GM12878 (cell line): ENCODE measurements around the gene RASGRP3. TPM values are rescaled to one million over a fixed set of nuclear protein-coding genes. Genes with fewer than 3 reads are reported as not detected.
A peak's percentile ranks its signal among the peaks of the same experiment; 100 is the strongest.

Experiments
- ATAC-seq: fragments of 200-7000 bp; cut with Tn5 transposase; 3 replicates; pipeline ENCODE4 v1.9.1; 2020; ENCODE audit warnings: mild to moderate bottlenecking, moderate library complexity
- BruUV-seq: library from RNA; stranded (reverse); fragments of 400-500 nt; replicated peaks from 2 replicates; lab custom pipeline; 2021; lab: Mats Ljungman, UMichigan
- CTCF ChIA-PET: fragments of 300-600 bp; sonication (Branson Sonifier 250); formaldehyde crosslinking; extraction: SDS; loops from one replicate; lab custom pipeline; 2021; ENCODE audit warnings: inconsistent platforms; lab: Yijun Ruan, JAX
- POLR2A ChIA-PET: fragments of 350-600 bp; formaldehyde crosslinking; extraction: SDS; loops from one replicate; lab custom pipeline; 2021; ENCODE audit warnings: inconsistent platforms; lab: Charles Lee
- RAD21 ChIA-PET: fragments of 300-600 bp; sonication (Branson Sonifier 250); formaldehyde crosslinking; loops from one replicate; lab custom pipeline; 2023; ENCODE audit warnings: antibody characterized with exemption; ENCODE audit not compliant: unreplicated experiment; lab: Charles Lee
- SMC1A ChIA-PET: fragments of 300-600 bp; sonication (Branson Sonifier 250); formaldehyde crosslinking; loops from one replicate; lab custom pipeline; 2023; ENCODE audit not compliant: unreplicated experiment, uncharacterized antibody; lab: Charles Lee
- DNase-seq: peaks from one replicate; pipeline ENCODE4 v3.0.0-alpha.2; 2011; ENCODE audit warnings: low read depth, low spot score
- FAIRE-seq: peaks from 3 replicates; lab custom pipeline; 2011; peaks lifted over from hg19 to GRCh38; lab: Jason Lieb, UNC
- H2AFZ ChIP-seq: 2 replicates; pipeline ENCODE4 v1.6.0; 2011; ENCODE audit warnings: low read depth, low read length, control low read depth; ENCODE audit not compliant: control insufficient read depth
- H3K27ac ChIP-seq: 2 replicates; pipeline ENCODE4 v1.5.1; 2011; ENCODE audit warnings: control low read depth; ENCODE audit not compliant: control insufficient read depth, insufficient read depth
- H3K27me3 ChIP-seq, 2 experiments: replicated peaks in 1 of 2; 2 replicates each; pipeline versions ENCODE4 v1.6.0 to v1.6.1; 2011; ENCODE audit warnings: low read length in 1 of 2; ENCODE audit not compliant: control insufficient read depth in 2 of 2, insufficient read depth in 2 of 2
- H3K36me3 ChIP-seq, 2 experiments: 2 replicates each; pipeline ENCODE4 v1.5.1; 2011; ENCODE audit warnings: low read length in 1 of 2; ENCODE audit not compliant: control insufficient read depth in 2 of 2, insufficient read depth in 2 of 2
- H3K4me1 ChIP-seq: 2 replicates; pipeline ENCODE4 v1.6.1; 2011; ENCODE audit warnings: mild to moderate bottlenecking, low read length, moderate library complexity, mixed read lengths; ENCODE audit not compliant: control insufficient read depth, insufficient read depth
- H3K4me2 ChIP-seq: 2 replicates; pipeline ENCODE4 v1.6.0; 2011; ENCODE audit warnings: control low read depth; ENCODE audit not compliant: control insufficient read depth, insufficient read depth
- H3K4me3 ChIP-seq: fragments of 200-600 bp; sonication (generic); 2 replicates; pipeline ENCODE4 v1.5.1; 2016
- H3K79me2 ChIP-seq: 2 replicates; pipeline ENCODE4 v1.6.0; 2011; ENCODE audit warnings: low read length; ENCODE audit not compliant: control insufficient read depth, insufficient read depth
- H3K9ac ChIP-seq: 2 replicates; pipeline ENCODE4 v1.8.0; 2011; ENCODE audit warnings: low read length, control low read depth, mixed read lengths; ENCODE audit not compliant: control insufficient read depth, insufficient read depth
- H3K9me3 ChIP-seq: replicated peaks from 3 replicates; pipeline ENCODE4 v1.5.1; 2011; ENCODE audit warnings: mild to moderate bottlenecking, low read length; ENCODE audit not compliant: control insufficient read depth, insufficient read depth
- H4K20me1 ChIP-seq: 2 replicates; pipeline ENCODE4 v1.6.0; 2011; ENCODE audit not compliant: control insufficient read depth, insufficient read depth
- BCL11A ChIP-seq: IDR thresholded peaks from 2 replicates; pipeline ENCODE4 v1.6.1; 2011; ENCODE audit warnings: low read depth, low read length
- CREB1 ChIP-seq: IDR thresholded peaks from 2 replicates; pipeline ENCODE4 v1.6.1; 2012; ENCODE audit warnings: low read depth, mild to moderate bottlenecking, inconsistent platforms
- FOXM1 ChIP-seq: IDR thresholded peaks from 2 replicates; pipeline ENCODE4 v1.6.1; 2012; ENCODE audit warnings: low read depth, mild to moderate bottlenecking, inconsistent platforms, low read length, moderate library complexity
- JUND ChIP-seq: IDR thresholded peaks from 2 replicates; pipeline ENCODE4 v1.6.1; 2012; ENCODE audit warnings: low read depth, mild to moderate bottlenecking, low read length, improper control_type of control experiment, moderate library complexity
- NRF1 ChIP-seq: conservative IDR thresholded peaks from 2 replicates; pipeline ENCODE4 v1.6.1; 2011; ENCODE audit warnings: mild to moderate bottlenecking, low read depth, low read length, improper control_type of control experiment
- PML ChIP-seq: IDR thresholded peaks from 2 replicates; pipeline ENCODE4 v1.6.1; 2012; ENCODE audit warnings: low read length, inconsistent platforms
- SIN3A ChIP-seq: IDR thresholded peaks from 2 replicates; pipeline ENCODE4 v1.6.1; 2012; ENCODE audit warnings: low read depth, low read length, improper control_type of control experiment
- SMAD1 ChIP-seq: fragments of 450-650 bp; IDR thresholded peaks from 2 replicates; pipeline ENCODE4 v1.6.1; 2018; ENCODE audit warnings: mild to moderate bottlenecking, low read depth; ENCODE audit not compliant: partially characterized antibody
- SP1 ChIP-seq: IDR thresholded peaks from one replicate; pipeline ENCODE4 v1.6.1; 2011; ENCODE audit warnings: low read depth, low read length
- TARDBP ChIP-seq: IDR thresholded peaks from 2 replicates; pipeline ENCODE4 v1.6.1; 2016; ENCODE audit warnings: borderline replicate concordance
- USF2 ChIP-seq: IDR thresholded peaks from 2 replicates; pipeline ENCODE4 v1.6.1; 2011; ENCODE audit warnings: low read depth, low read length, improper control_type of control experiment, borderline replicate concordance
- ZNF217 ChIP-seq: fragments of 450-650 bp; IDR thresholded peaks from 2 replicates; pipeline ENCODE4 v1.6.1; 2017; ENCODE audit warnings: antibody characterized with exemption, mild to moderate bottlenecking
- ZNF384 ChIP-seq: IDR thresholded peaks from 2 replicates; pipeline ENCODE4 v1.6.1; 2012; ENCODE audit warnings: low read depth, mild to moderate bottlenecking, low read length, improper control_type of control experiment, borderline replicate concordance
- ZNF687 ChIP-seq: fragments of 450-650 bp; IDR thresholded peaks from 2 replicates; pipeline ENCODE4 v1.6.1; 2017; ENCODE audit warnings: mild to moderate bottlenecking, moderate library complexity
- WGBS: methylation state at CpG from one replicate; pipeline ENCODE4 v1.1.6; 2016; ENCODE audit warnings: low lambda C conversion rate; ENCODE audit not compliant: insufficient replicate concordance, insufficient coverage; ENCODE audit errors: missing lambda C conversion rate; 5-methylcytosine and 5-hydroxymethylcytosine counted together
- in situ Hi-C: fragments of 300-500 bp; cut with MboI; formaldehyde crosslinking; loops from 9 replicates; pipeline ENCODE4 v1.14.3; 2018; ENCODE audit warnings: mixed read lengths
- intact Hi-C: fragments of 100-400 bp; cut with micrococcal nuclease; formaldehyde crosslinking; loops from one replicate; pipeline ENCODE4 v1.14.2; 2022; ENCODE audit not compliant: unreplicated experiment
- polyA plus RNA-seq, 11 experiments: library from polyadenylated mRNA; depleted of rRNA in 4 of 11; unstranded in 6 of 11; stranded (reverse) in 5 of 11; fragments of >200 nt; fragmentation: Nextera tagmentation in 4 of 11; fragmentation: Illumina TruSeq in 1 of 11; extraction: Ambion mirVana in 4 of 11; extraction: Trizol in 1 of 11; gene quantifications; 1 replicate in 1 of 11; 2 replicates in 10 of 11; pipeline versions ENCODE4 v1.2.1 to v1.2.3, GENCODE V29; 2011 to 2016; ENCODE audit warnings: inconsistent platforms in 2 of 11, missing spikeins in 2 of 11, low read depth in 1 of 11
- total RNA-seq, 4 experiments: library from RNA; depleted of rRNA in 3 of 4; stranded (reverse); fragments of >200 nt in 3 of 4; fragmentation: Illumina TruSeq in 1 of 4; extraction: Trizol in 1 of 4; gene quantifications; 2 replicates each; pipeline versions ENCODE4 v1.2.1 to v1.2.3, GENCODE V29; 2013 to 2021

The RASGRP3 gene
- total and polyA plus RNA-seq, 10 of the 15 experiments (the other 5 are each of a cell fraction or from before 2014, with no cell fraction given): 31.6 to 106 (median 64.7) TPM

DNA sequence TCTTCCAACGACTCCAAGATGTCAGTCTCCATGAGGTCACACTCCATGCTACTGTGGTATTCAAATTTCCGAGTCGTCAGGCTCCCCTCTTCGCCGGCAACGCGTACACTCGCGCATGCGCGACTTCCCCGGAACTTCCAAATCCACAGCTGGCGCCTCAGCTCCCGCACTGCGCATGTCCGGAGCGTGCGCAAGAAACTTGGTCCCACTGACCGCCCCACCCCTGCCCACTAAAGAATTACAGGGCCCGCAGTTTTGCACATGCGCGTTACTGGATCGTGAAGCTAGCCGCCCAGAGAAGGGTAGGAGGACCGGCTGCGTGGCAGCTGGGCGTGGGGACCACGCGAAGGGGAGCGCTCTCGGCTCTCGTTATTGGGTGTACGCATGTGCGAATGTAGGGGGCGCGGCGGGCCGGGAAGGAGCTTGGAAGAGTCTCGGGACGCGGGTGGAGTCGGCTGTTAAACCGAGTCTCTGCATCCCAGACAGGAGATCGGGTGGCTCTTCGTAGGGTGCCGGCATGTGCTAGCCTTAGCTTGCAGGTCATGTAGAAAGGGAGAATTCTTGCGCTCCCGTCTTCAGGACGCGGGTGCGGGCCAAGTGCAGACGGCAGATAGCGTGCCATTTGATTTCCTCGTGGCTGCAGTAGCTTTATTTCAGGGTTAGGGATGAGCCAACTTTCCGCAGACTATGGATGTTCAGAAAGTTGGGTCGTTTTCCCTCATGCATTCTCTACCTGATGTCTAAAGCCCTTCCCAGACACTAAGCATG is 122.9 kb downstream of the RASGRP3 start, which contains the start of gene FAM98A (continued):
- TF ChIP-seq ZNF687 (peak; percentile 35), PML (0 out of 2 replicates have a peak, but pooled peaks have one; percentile 26), FOXM1 (no peak), SMAD1 (no peak), ZNF217 (no peak)

DNA sequence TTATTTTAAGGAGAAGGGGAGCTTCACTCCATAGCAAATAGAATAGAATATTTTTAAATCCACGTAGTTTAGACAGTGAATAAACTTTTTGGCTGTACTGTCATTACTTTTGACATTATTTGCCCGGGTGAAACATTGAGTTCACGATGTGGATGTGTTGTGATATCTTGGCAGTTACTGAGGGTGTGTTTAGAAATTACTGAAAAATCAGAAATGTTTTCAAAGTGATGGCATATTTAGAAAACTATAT is 123.4 kb downstream of the RASGRP3 start:
- Histone ChIP-seq H3K4me2 (peak overlapping the region; percentile 49), H2AFZ (peak overlapping the region; percentile 85), H4K20me1 (no peaks in the 10 kb centered on the region), H3K9me3 (no peaks in the 10 kb centered on the region), H3K9ac (peak overlapping the region; percentile 87; the same call in 1 of the 2 replicates), H3K4me1 (no peaks in the 10 kb centered on the region), H3K4me3 (peak overlapping the region; percentile 57), H3K27ac (no peak overlapping the region; the same call in 1 of the 2 replicates), H3K36me3 (0 out of 4 replicates have a peak, but pooled peaks cover 0 to under 1% of the 10 kb centered on the region in 2 experiments), H3K27me3 (no peaks in the 10 kb centered on the region), H3K79me2 (peaks cover 42% of the 10 kb centered on the region)
- DNase-seq (no peak), ATAC-seq (no peak), FAIRE-seq (no peak)
- in situ Hi-C loops: loop anchor here (25.0 kb wide), 1 partner anchor 838 kb away; no protein-coding TSS in a partner anchor
- TF ChIP-seq CREB1: no peak
- no peak for TF ChIP-seq SP1
- no peak for TF ChIP-seq JUND
- TF ChIP-seq SIN3A: no peak
- no peak for TF ChIP-seq ZNF384
- no peak for TF ChIP-seq NRF1
- no peak for TF ChIP-seq TARDBP
- no peak for TF ChIP-seq BCL11A
- TF ChIP-seq USF2: no peak
- ChIA-PET POLR2A (interaction anchor here (1.5 to 2.2 kb wide), 2 partner anchors 17 to 123 kb away, joined by 8 to 22 read pairs; partner anchors contain the start of gene RASGRP3), CTCF (interaction anchor here (1.2 to 2.8 kb wide), 7 partner anchors 8 to 123 kb away, joined by 3 to 34 read pairs (median 5); partner anchors contain the start of gene RASGRP3), RAD21 (interaction anchor here (0.8 to 2.8 kb wide), 9 partner anchors 17 to 124 kb away, joined by 3 to 26 read pairs (median 6); no protein-coding TSS in a partner anchor), SMC1A (interaction anchor here (1.1 to 2.4 kb wide), 11 partner anchors 9 to 474 kb away, joined by 3 to 24 read pairs (median 3); partner anchors contain the start of gene RASGRP3)
- BruUV-seq: no TSS peak
- 34% methylated on average over 3 of the region's 3 CpGs for WGBS
- intact Hi-C loops: loop anchor here (5.0 kb wide), 1 partner anchor 123 kb away; the partner anchor contains the start of gene RASGRP3
